Measurements from ENCODE around the gene SHC1. TPM values are rescaled to one million over a fixed set of nuclear protein-coding genes. Genes with fewer than 3 reads are reported as not detected.
"Not testable (repeated sequence)": the region's sequence is repeated elsewhere in the genome, so short reads cannot be mapped to it uniquely, and the experiment has no call there.

SHC1 gene
- total RNA-seq, 1 donor from 2014 or later, result 69.0 TPM

DNA sequence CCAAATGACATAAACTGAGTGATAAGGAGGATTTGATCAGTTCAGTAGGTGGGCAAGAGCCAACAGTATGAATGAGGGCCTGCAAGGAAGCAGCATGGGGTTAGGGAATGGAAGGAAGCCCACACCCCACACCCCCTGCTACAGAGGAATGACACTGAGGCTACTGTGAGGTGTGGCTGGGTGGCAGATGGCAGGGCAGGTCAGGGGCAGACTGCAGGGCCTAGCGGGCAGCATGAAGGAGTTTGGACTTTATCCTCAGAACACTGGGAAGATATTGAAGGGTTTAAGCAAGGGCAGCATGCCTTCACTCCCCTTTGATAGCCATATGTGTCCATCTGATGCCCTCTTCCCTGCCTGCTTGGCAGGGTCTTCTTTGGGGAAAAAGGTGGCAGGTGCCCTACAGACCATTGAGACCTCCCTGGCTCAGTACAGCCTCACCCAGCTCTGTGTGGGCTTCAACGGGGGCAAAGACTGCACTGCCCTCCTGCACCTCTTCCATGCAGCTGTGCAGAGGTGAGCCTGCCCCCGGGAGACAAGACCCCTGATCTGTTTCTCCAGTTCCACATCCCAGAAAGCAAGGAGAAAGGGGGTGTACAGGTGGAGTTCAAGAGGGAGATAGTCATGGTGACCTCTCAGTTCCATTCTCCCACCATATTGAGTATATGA, 18.8 kb upstream of the SHC1 start:
- Mint-ChIP-seq H3K36me3 (peaks cover 13% of the 10 kb centered on the region), H3K9me3 (no peaks in the 10 kb centered on the region), H3K27me3 (ENCODE audit: insufficient read depth, low read depth) (peaks cover 19% of the 10 kb centered on the region), H3K27ac (no peak overlapping the region), H3K4me3 (no peak overlapping the region), H3K4me1 (peaks cover 13% of the 10 kb centered on the region)
- Histone ChIP-seq H3K4me2 (no peak overlapping the region), H2AFZ (replicated peaks) (no peak overlapping the region), H3K9me3 (ENCODE audit: low read depth) (no peaks in the 10 kb centered on the region), H3K4me1 (peaks cover 5% of the 10 kb centered on the region), H3K36me3 (peaks cover 3% of the 10 kb centered on the region), H3F3A (ENCODE audit: low read depth) (peaks cover 9% of the 10 kb centered on the region), H3K9ac (no peak overlapping the region), H3K27ac (no peak overlapping the region), H3K4me3 (no peak overlapping the region), H3K79me2 (ENCODE audit: low read depth) (peaks cover 52% of the 10 kb centered on the region), H3K27me3 (no peaks in the 10 kb centered on the region), H4K20me1 (ENCODE audit: low read depth) (peaks cover 25% of the 10 kb centered on the region)
- TF ChIP-seq EZH2 (IDR thresholded peaks at IDR 0.05) (no peak), EZH2phosphoT487 (IDR thresholded peaks at IDR 0.05) (no peak)
- TF ChIP-seq, protein P1, sequence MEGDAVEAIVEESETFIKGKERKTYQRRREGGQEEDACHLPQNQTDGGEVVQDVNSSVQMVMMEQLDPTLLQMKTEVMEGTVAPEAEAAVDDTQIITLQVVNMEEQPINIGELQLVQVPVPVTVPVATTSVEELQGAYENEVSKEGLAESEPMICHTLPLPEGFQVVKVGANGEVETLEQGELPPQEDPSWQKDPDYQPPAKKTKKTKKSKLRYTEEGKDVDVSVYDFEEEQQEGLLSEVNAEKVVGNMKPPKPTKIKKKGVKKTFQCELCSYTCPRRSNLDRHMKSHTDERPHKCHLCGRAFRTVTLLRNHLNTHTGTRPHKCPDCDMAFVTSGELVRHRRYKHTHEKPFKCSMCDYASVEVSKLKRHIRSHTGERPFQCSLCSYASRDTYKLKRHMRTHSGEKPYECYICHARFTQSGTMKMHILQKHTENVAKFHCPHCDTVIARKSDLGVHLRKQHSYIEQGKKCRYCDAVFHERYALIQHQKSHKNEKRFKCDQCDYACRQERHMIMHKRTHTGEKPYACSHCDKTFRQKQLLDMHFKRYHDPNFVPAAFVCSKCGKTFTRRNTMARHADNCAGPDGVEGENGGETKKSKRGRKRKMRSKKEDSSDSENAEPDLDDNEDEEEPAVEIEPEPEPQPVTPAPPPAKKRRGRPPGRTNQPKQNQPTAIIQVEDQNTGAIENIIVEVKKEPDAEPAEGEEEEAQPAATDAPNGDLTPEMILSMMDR (IDR thresholded peaks at IDR 0.05), result no peak
- DNase-seq (ENCODE audit: low spot score), result no peak

DNA sequence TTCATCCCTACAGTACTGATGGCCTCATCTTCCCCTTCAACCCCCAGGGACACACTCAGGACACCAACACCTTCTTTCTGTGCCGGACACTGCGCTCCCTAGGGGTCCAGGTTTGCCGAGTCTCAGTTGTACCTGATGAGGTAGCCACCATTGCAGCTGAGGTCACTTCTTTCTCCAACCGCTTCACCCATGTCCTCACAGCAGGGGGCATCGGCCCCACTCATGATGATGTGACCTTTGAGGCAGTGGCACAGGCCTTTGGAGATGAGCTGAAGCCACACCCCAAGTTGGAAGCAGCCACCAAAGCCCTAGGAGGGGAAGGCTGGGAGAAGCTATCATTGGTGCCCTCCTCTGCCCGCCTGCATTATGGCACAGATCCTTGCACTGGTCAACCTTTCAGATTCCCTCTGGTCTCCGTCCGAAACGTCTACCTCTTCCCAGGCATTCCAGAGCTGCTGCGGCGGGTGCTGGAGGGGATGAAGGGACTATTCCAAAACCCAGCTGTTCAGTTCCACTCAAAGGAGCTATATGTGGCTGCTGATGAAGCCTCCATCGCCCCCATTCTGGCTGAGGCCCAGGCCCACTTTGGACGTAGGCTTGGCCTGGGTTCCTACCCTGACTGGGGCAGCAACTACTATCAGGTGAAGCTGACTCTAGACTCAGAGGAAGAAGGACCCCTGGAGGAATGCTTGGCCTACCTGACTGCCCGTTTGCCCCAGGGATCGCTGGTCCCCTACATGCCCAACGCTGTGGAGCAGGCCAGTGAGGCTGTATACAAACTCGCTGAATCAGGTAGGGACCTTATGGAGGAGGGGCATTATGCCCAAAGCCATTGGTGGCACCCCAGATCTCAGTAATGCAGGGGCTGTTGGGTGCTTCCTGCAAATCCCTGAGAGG, 17.8 kb upstream of the SHC1 start:
- peaks cover 62% of the 10 kb centered on the region for H3K79me2 ChIP-seq (ENCODE audit: low read depth)

DNA sequence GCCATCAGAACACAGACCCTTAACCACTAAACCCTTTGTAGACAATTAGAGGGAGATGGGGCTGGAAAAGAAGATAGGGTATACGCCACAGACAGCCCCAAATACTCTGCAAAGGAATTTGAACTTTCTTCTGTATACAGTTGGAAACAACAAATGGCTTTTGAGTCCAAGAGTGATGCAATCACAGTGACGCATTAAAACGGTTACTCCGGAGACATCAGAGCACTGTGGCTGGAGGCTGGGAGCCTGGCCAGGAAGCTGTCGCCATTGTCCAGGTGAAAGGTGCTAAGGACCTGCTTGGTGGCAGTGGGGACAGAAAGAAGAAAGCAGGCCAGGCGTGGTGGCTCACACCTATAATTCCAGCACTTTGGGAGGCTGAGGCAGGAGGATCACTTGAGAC, 16.8 kb upstream of the SHC1 start:
- no peak for DNase-seq (ENCODE audit: low spot score)
- no peaks in the 10 kb centered on the region for H3K27me3 ChIP-seq
- no peaks in the 10 kb centered on the region for H3K9me3 Mint-ChIP-seq
- H3K27ac Mint-ChIP-seq, result no peak overlapping the region
- H3K27ac ChIP-seq, result no peak overlapping the region
- H3K79me2 ChIP-seq (ENCODE audit: low read depth), result peaks cover 68% of the 10 kb centered on the region
- no peak overlapping the region for H3K4me3 Mint-ChIP-seq
- H3K4me3 ChIP-seq, result no peak overlapping the region
- H3K4me2 ChIP-seq, result no peak overlapping the region
- H2AFZ ChIP-seq (replicated peaks), result no peak overlapping the region
- H3K36me3 Mint-ChIP-seq, result peaks cover 12% of the 10 kb centered on the region
- no peak overlapping the region for H3K9ac ChIP-seq
- peaks cover 14% of the 10 kb centered on the region for H3K4me1 ChIP-seq
- H3K27me3 Mint-ChIP-seq (ENCODE audit: insufficient read depth, low read depth), result peaks cover 11% of the 10 kb centered on the region
- peaks cover 9% of the 10 kb centered on the region for H3F3A ChIP-seq (ENCODE audit: low read depth)
- peaks cover 7% of the 10 kb centered on the region for H3K4me1 Mint-ChIP-seq
- no peaks in the 10 kb centered on the region for H3K9me3 ChIP-seq (ENCODE audit: low read depth)
- peaks cover 3% of the 10 kb centered on the region for H3K36me3 ChIP-seq
- TF ChIP-seq EZH2 (IDR thresholded peaks at IDR 0.05), result no peak
- TF ChIP-seq, protein P1 (IDR thresholded peaks at IDR 0.05), result no peak
- H4K20me1 ChIP-seq (ENCODE audit: low read depth), result peaks cover 25% of the 10 kb centered on the region

More for the DNA sequence above, 17.8 kb upstream of the SHC1 start:
- H2AFZ ChIP-seq (replicated peaks), result no peak overlapping the region
- peaks cover 6% of the 10 kb centered on the region for H3F3A ChIP-seq (ENCODE audit: low read depth)
- Mint-ChIP-seq H3K36me3 (peaks cover 13% of the 10 kb centered on the region), H3K4me3 (peak overlapping the region; percentile 66), H3K9me3 (no peaks in the 10 kb centered on the region), H3K27me3 (ENCODE audit: insufficient read depth, low read depth) (peaks cover 17% of the 10 kb centered on the region), H3K27ac (no peak overlapping the region), H3K4me1 (peaks cover 12% of the 10 kb centered on the region)
- peaks cover 9% of the 10 kb centered on the region for H3K4me1 ChIP-seq
- no peak for DNase-seq (ENCODE audit: low spot score)
- no peaks in the 10 kb centered on the region for H3K9me3 ChIP-seq (ENCODE audit: low read depth)
- no peaks in the 10 kb centered on the region for H3K27me3 ChIP-seq
- H3K36me3 ChIP-seq, result peaks cover 3% of the 10 kb centered on the region
- no peak overlapping the region for H3K4me2 ChIP-seq
- peaks cover 25% of the 10 kb centered on the region for H4K20me1 ChIP-seq (ENCODE audit: low read depth)
- H3K4me3 ChIP-seq, result no peak overlapping the region
- no peak overlapping the region for H3K27ac ChIP-seq
- TF ChIP-seq, protein P1 (IDR thresholded peaks at IDR 0.05), result no peak
- TF ChIP-seq EZH2phosphoT487 (IDR thresholded peaks at IDR 0.05), result no peak
- no peak for TF ChIP-seq EZH2 (IDR thresholded peaks at IDR 0.05)
- H3K9ac ChIP-seq, result no peak overlapping the region

DNA sequence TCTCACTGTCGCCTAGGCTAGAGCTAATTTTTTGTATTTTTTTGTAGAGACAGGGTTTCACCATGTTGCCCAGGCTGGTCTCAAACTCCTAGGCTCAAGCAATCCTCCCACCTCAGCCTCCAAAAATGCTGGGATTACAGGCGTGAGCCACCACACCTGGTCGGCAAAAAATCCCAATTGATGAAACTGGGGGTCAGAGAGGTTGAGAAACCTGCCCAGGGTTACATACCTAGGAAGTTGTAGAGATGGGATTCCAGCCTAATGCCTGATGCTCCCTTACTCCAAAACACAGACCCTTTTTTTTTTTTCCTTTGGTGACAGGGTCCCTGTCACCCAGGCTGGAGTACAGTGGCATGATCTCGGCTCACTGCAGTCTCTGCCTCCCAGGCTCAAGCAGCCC, 16.2 kb upstream of the SHC1 start:
- H3K4me3 ChIP-seq; H3K4me3 Mint-ChIP-seq; H3K27me3 ChIP-seq; H3K9ac ChIP-seq; H3K4me2 ChIP-seq; H3K36me3 ChIP-seq; H3K27ac ChIP-seq; H3K27me3 Mint-ChIP-seq (ENCODE audit: insufficient read depth, low read depth); H3K4me1 Mint-ChIP-seq; H2AFZ ChIP-seq (replicated peaks); H3K27ac Mint-ChIP-seq; DNase-seq (ENCODE audit: low spot score); H3K9me3 ChIP-seq (ENCODE audit: low read depth); H3K9me3 Mint-ChIP-seq: not testable (repeated sequence)
- H3K79me2 ChIP-seq (ENCODE audit: low read depth), result peaks cover 74% of the 10 kb centered on the region
- H3F3A ChIP-seq (ENCODE audit: low read depth), result peaks cover 15% of the 10 kb centered on the region
- H3K36me3 Mint-ChIP-seq, result peaks cover 11% of the 10 kb centered on the region
- peaks cover 25% of the 10 kb centered on the region for H4K20me1 ChIP-seq (ENCODE audit: low read depth)
- peaks cover 15% of the 10 kb centered on the region for H3K4me1 ChIP-seq

All from neural progenitor cell (in vitro differentiated cells).